NCI-H526 (cell line): ENCODE results near the gene LIG1.

Experiments used
- DNase-seq, 2 experiments: peaks; one replicate each; lab custom pipeline; 2025; lab: John Stamatoyannopoulos, UW

Gene LIG1

DNA sequence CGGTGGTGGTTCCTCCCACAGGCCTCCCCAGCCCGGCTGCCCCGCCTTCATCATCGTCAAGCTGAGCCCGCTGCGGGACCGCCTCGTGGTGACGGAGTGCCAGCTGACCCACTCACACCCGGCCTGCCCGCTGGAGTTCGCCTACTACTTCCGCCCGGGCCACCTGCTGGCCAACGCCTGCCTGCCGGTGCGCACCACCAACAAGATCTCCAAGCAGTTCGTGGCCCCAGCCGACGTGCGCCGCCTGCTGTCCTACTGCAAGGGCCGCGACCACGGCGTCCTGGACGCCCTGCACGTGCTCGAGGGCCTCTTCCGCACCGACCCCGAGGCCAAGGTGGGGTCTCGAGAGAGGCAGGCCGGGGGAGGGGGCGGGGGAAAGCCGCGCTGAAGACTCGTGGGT is 12.3 kb upstream of the LIG1 start:
- no peak for DNase-seq

- DNase-seq = no peak
These were observed 11.4 kb upstream of the LIG1 start for GRCh38 chr19:48181505-48181904.

GRCh38 chr19:48176226-48176625 is 6.1 kb upstream of the LIG1 start:
- no peak for DNase-seq

GRCh38 chr19:48175578-48175977 is 5.4 kb upstream of the LIG1 start:
- no peak for DNase-seq

GRCh38 chr19:48174445-48175030 is 4.4 kb upstream of the LIG1 start:
- DNase-seq = no peak

GRCh38 chr19:48171710-48172109 is 1.6 kb upstream of the LIG1 start:
- no peak for DNase-seq

GRCh38 chr19:48170817-48171347 is 738 bp upstream of the LIG1 start:
- no peak for DNase-seq

DNA sequence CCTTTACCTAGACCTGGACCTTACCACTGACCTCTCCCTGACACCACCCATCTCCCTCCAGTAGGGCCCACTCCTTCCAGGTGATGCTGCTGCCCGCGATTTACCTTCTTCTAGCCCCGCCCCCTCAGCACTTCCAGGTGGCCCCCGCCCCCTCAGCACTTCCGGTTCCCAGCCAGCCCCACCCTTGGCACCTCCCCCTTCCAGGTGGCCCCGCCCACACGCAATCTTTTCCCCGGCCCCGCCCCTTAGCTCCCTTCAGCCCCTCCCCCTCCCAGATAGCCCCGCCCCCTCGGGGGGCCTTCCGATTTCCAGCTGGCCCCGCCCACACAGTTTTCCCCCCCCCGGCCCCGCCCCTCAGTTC is 586 bp downstream of the LIG1 start:
- DNase-seq = peak; percentile 64 to 94

DNA sequence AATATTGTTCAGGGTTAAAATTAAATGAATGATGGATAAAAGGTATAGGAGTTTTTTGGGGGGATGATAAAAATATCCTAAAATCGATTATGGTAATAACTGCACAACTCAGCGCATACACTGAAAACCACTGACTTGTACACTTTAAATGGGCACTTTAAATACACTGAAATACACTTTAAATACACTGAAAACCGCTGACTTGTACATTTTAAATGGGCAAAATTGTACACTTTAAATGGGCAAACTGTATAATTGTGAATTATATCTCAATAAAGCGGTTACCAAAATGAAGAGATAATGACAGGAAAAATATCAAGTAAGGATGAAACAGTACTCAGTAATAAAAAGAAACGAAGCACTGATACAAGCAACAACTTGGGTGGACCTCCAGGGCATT is 1.5 kb downstream of the LIG1 start:
- DNase-seq = no peak

GRCh38 chr19:48158210-48158790 is 11.8 kb downstream of the LIG1 start:
- DNase-seq = no peak

- no peak for DNase-seq
These were observed 16.1 kb downstream of the LIG1 start for GRCh38 chr19:48154003-48154402.

- DNase-seq = peak; percentile 36 to 55
These were observed 17.6 kb downstream of the LIG1 start for GRCh38 chr19:48152551-48152950.

DNA sequence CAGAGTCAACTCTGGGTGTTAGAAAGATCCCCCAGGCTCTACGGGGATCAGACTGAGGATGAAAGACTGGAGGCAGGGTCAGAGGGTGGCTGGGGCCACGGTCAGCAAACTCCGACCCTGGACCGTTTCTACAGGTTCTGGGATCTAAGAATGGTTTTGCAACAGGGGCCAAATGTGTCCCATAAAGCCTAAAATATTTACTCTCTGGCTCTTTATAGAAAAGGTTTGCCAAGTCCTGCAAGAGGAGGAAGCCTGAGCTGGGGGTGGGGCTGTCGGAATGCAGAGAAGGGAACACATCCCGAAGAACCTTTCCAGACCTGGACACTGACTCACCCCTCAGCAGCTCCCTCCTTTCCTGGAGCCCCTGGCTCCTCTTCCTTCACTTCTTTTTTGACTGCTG is 20.7 kb downstream of the LIG1 start:
- no peak for DNase-seq

DNA sequence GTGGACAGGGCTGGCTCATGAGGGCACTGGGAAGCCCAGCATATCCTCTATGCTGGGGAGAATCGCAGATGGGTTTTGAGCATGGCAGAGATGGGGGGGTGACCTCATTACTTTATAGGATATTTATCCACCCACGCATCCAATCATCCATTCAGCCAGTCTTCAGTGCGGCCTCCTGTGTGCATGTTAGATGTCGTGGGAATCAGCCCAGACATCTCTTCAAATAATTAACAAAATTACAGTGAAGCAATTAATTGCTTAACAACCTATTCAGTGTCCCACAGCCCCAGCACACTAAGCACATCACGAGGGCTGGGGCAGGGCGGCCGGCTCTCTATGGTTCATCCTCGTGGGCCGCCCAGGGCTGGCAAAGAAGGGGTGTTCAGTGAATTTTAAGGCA is 21.6 kb downstream of the LIG1 start:
- DNase-seq = no peak

- no peak for DNase-seq
These were observed 22.5 kb downstream of the LIG1 start for GRCh38 chr19:48147597-48148175.

DNA sequence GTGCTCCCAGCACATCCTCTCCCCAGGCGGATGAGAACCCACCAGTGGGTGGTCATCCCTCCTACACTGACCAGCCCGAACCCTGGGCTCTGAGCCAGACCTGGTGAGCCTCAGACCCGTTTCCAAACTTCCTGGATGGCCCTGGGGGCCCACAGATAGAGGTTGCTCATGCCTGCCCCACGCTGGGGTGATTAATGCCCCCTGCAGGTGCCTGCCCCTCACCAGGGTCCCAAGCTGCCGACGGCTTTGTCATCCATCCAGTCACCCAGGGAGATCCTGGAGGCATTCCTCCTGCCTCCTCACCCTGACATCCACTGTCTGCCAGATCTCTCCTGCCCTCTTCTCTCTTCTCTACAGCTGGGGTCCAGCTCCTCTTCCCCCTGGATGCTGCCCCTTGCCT is 31.1 kb downstream of the LIG1 start:
- no peak for DNase-seq

- DNase-seq = no peak
These were observed 32.7 kb downstream of the LIG1 start for GRCh38 chr19:48137411-48137810.

DNA sequence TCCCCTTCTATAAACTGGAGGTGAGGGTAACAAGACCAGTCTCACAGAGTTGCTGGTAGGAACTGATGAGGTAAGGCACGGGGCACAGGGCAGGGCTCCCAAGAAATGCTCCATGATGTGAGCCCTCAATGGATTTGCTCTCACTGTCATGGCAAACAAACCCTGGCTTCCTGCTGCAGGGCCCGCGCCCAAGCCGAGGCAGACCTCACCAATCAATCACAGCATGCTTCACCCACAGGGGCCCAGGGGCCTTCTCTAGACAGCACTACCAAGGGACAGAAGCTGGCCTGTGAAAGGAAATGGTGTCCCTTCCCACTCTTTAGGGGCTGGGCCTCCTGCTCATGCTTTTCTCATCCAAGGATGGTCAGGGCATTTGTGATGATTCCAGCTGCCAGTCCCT is 33.6 kb downstream of the LIG1 start:
- no peak for DNase-seq

DNA sequence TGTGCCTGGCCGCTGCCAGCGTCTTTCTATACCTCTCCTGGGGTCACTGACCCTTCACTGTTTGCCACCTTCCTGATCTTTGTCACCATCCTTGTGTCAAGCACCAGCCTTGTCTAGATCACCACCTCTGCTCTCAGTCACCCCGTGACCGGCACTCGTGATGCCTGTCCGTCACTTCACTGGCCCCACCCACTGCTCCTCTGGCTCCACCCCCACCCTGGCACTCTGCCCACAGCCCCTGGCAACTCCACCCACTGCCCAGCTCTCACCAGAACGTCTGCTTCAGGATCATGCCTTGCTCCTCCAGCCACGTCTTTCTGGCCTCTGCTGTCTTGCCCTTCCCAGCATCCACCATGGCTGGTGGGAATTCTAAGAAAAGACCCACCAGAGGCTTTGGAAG is 34.7 kb downstream of the LIG1 start:
- DNase-seq = no peak

GRCh38 chr19:48133094-48133493 is 37.0 kb downstream of the LIG1 start:
- no peak for DNase-seq

GRCh38 chr19:48127561-48127960 is 42.6 kb downstream of the LIG1 start:
- no peak for DNase-seq

GRCh38 chr19:48123907-48124651 is 46.1 kb downstream of the LIG1 start:
- no peak for DNase-seq

GRCh38 chr19:48122421-48122820 is 47.7 kb downstream of the LIG1 start:
- DNase-seq = no peak
